ENCODE data around the gene RAD51D. TPM values are rescaled to one million over a fixed set of nuclear protein-coding genes. Genes with fewer than 3 reads are reported as not detected.
A peak's percentile ranks its signal among the peaks of the same experiment; 100 is the strongest.

The RAD51D gene
- total RNA-seq, 1 experiment from 2014 or later = 12.1 TPM

GRCh38 chr17:35084987-35085386 is 34.7 kb downstream of the RAD51D start:
- intact Hi-C loops (cut with micrococcal nuclease; ENCODE audit: unreplicated experiment) = no loop called here

GRCh38 chr17:35083071-35083470 is 36.6 kb downstream of the RAD51D start:
- Histone ChIP-seq H3K27me3 (replicated peaks; ENCODE audit: insufficient read depth, low read depth, low read length, poor library complexity) (no peaks in the 10 kb centered on the region), H3K4me3 (ENCODE audit: low read depth, low read length, poor library complexity, severe bottlenecking) (no peak overlapping the region), H3K9me3 (ENCODE audit: low read depth, low read length, poor library complexity, severe bottlenecking) (no peaks in the 10 kb centered on the region), H3K36me3 (ENCODE audit: insufficient read depth, low read length, poor library complexity, severe bottlenecking) (no peaks in the 10 kb centered on the region), H3K4me1 (ENCODE audit: insufficient read depth, low read length, poor library complexity, severe bottlenecking) (peaks cover 21% of the 10 kb centered on the region), H3K27ac (ENCODE audit: low read depth, low read length, poor library complexity, severe bottlenecking) (no peak overlapping the region)
- DNase-seq (ENCODE audit: low spot score) = no peak
- intact Hi-C loops (cut with micrococcal nuclease; ENCODE audit: unreplicated experiment) = no loop called here
- no TSS peak for BruUV-seq (replicated peaks)
- ChIA-PET POLR2A (ENCODE audit: low non-redundant PET) (no interaction called here), CTCF (no interaction called here)
- no peak for TF ChIP-seq CTCF (conservative IDR thresholded peaks at IDR 0.05; ENCODE audit: low read depth, low read length)
- TF ChIP-seq EZH2 (IDR thresholded peaks at IDR 0.05; ENCODE audit: borderline replicate concordance, low read depth, low read length, poor library complexity, severe bottlenecking) = no peak

More at GRCh38 chr17:35084987-35085386, 34.7 kb downstream of the RAD51D start:
- H3K9me3 ChIP-seq (ENCODE audit: low read depth, low read length, poor library complexity, severe bottlenecking) = no peaks in the 10 kb centered on the region
- no peak overlapping the region for H3K27ac ChIP-seq (ENCODE audit: low read depth, low read length, poor library complexity, severe bottlenecking)
- no peak for TF ChIP-seq EZH2 (IDR thresholded peaks at IDR 0.05; ENCODE audit: borderline replicate concordance, low read depth, low read length, poor library complexity, severe bottlenecking)
- TF ChIP-seq CTCF (conservative IDR thresholded peaks at IDR 0.05; ENCODE audit: low read depth, low read length) = no peak
- peaks cover 21% of the 10 kb centered on the region for H3K4me1 ChIP-seq (ENCODE audit: insufficient read depth, low read length, poor library complexity, severe bottlenecking)
- CTCF ChIA-PET = no interaction called here
- no peaks in the 10 kb centered on the region for H3K27me3 ChIP-seq (replicated peaks; ENCODE audit: insufficient read depth, low read depth, low read length, poor library complexity)
- no TSS peak for BruUV-seq (replicated peaks)
- H3K36me3 ChIP-seq (ENCODE audit: insufficient read depth, low read length, poor library complexity, severe bottlenecking) = no peaks in the 10 kb centered on the region
- POLR2A ChIA-PET (ENCODE audit: low non-redundant PET) = no interaction called here
- no peak for DNase-seq (ENCODE audit: low spot score)
- no peak overlapping the region for H3K4me3 ChIP-seq (ENCODE audit: low read depth, low read length, poor library complexity, severe bottlenecking)

GRCh38 chr17:35082073-35082657 is 37.5 kb downstream of the RAD51D start:
- Histone ChIP-seq H3K36me3 (ENCODE audit: insufficient read depth, low read length, poor library complexity, severe bottlenecking) (no peaks in the 10 kb centered on the region), H3K27me3 (replicated peaks; ENCODE audit: insufficient read depth, low read depth, low read length, poor library complexity) (no peaks in the 10 kb centered on the region), H3K9me3 (ENCODE audit: low read depth, low read length, poor library complexity, severe bottlenecking) (no peaks in the 10 kb centered on the region), H3K27ac (ENCODE audit: low read depth, low read length, poor library complexity, severe bottlenecking) (no peak overlapping the region), H3K4me1 (ENCODE audit: insufficient read depth, low read length, poor library complexity, severe bottlenecking) (peaks cover 21% of the 10 kb centered on the region), H3K4me3 (ENCODE audit: low read depth, low read length, poor library complexity, severe bottlenecking) (no peak overlapping the region)
- intact Hi-C loops (cut with micrococcal nuclease; ENCODE audit: unreplicated experiment) = no loop called here
- DNase-seq (ENCODE audit: low spot score) = peak; percentile 81
- TF ChIP-seq CTCF (conservative IDR thresholded peaks at IDR 0.05; ENCODE audit: low read depth, low read length) (no peak), EZH2 (IDR thresholded peaks at IDR 0.05; ENCODE audit: borderline replicate concordance, low read depth, low read length, poor library complexity, severe bottlenecking) (no peak)
- ChIA-PET POLR2A (ENCODE audit: low non-redundant PET) (no interaction called here), CTCF (no interaction called here)
- no TSS peak for BruUV-seq (replicated peaks)

All from A673 (cell line).